Measurements from ENCODE around the gene ANKRD34A. TPM values are rescaled to one million over a fixed set of nuclear protein-coding genes. Genes with fewer than 3 reads are reported as not detected.

Gene ANKRD34A
- total RNA-seq, 1 experiment from 2014 or later: 0.22 TPM

GRCh38 chr1:145983206-145983675 lies 18.9 kb upstream of the ANKRD34A start:
- H3K27ac Mint-ChIP-seq: no peak overlapping the region
- H3K27me3 Mint-ChIP-seq (ENCODE audit: low read depth): no peaks in the 10 kb centered on the region; the same call in none of the 2 replicates
- POLR2A ChIA-PET: interaction anchor here (1.2 kb wide), 1 partner anchor 8 kb away, joined by 4 read pairs; no protein-coding TSS in a partner anchor
- no peak for DNase-seq (ENCODE audit: low spot score)
- H3K4me3 Mint-ChIP-seq: no peak overlapping the region
- no peaks in the 10 kb centered on the region for H3K36me3 Mint-ChIP-seq
- TF ChIP-seq CREM (CRISPR knock-in tag; IDR thresholded peaks at IDR 0.05) (no peak), E2F4 (CRISPR knock-in tag; IDR thresholded peaks at IDR 0.05; ENCODE audit: borderline replicate concordance, low read depth) (no peak), ZNF121 (CRISPR knock-in tag; IDR thresholded peaks at IDR 0.05) (no peak), NR3C1 (CRISPR knock-in tag; conservative IDR thresholded peaks at IDR 0.05; ENCODE audit: low read depth) (no peak), ESRRA (CRISPR knock-in tag; IDR thresholded peaks at IDR 0.05; ENCODE audit: borderline replicate concordance) (no peak), RORB (CRISPR knock-in tag; IDR thresholded peaks at IDR 0.05) (no peak), PREB (CRISPR knock-in tag; IDR thresholded peaks at IDR 0.05; ENCODE audit: borderline replicate concordance) (no peak), RELA (CRISPR knock-in tag; IDR thresholded peaks at IDR 0.05; ENCODE audit: borderline replicate concordance) (no peak), AR (CRISPR knock-in tag; IDR thresholded peaks at IDR 0.05) (no peak), ZNF281 (CRISPR knock-in tag; IDR thresholded peaks at IDR 0.05) (no peak), FOXP1 (CRISPR knock-in tag; IDR thresholded peaks at IDR 0.05; ENCODE audit: borderline replicate concordance) (no peak), NFATC4 (CRISPR knock-in tag; IDR thresholded peaks at IDR 0.05) (no peak), GRHL2 (CRISPR knock-in tag; IDR thresholded peaks at IDR 0.05; ENCODE audit: insufficient replicate concordance, severe bottlenecking) (no peak), ZSCAN18 (CRISPR knock-in tag; IDR thresholded peaks at IDR 0.05) (no peak), ZBTB21 (CRISPR knock-in tag; IDR thresholded peaks at IDR 0.05; ENCODE audit: borderline replicate concordance) (no peak), CDX4 (CRISPR knock-in tag; IDR thresholded peaks at IDR 0.05; ENCODE audit: borderline replicate concordance) (no peak), TEAD4 (CRISPR knock-in tag; IDR thresholded peaks at IDR 0.05) (no peak), MLX (CRISPR knock-in tag; IDR thresholded peaks at IDR 0.05) (no peak), IRF2 (CRISPR knock-in tag; IDR thresholded peaks at IDR 0.05; ENCODE audit: borderline replicate concordance, low read depth) (no peak), ZNF396 (CRISPR knock-in tag; IDR thresholded peaks at IDR 0.05; ENCODE audit: borderline replicate concordance) (no peak)
- H3K4me1 Mint-ChIP-seq: peaks cover 32% of the 10 kb centered on the region
- no peaks in the 10 kb centered on the region for H3K9me3 Mint-ChIP-seq
- CTCF ChIA-PET: interaction anchor here (1.4 kb wide), 1 partner anchor 13 kb away, joined by 3 read pairs; no protein-coding TSS in a partner anchor
- no peak for ATAC-seq
